Stimulated activated memory B cell treated with anti-CD40 and anti-IgM and Interleukin-4, amounts not matched to agents 10 μg/mL and 1 μg/mL and 100 μg/mL, for 72 hours (primary cell): ENCODE measurements around the gene SDK2.
A peak's percentile ranks its signal among the peaks of the same experiment; 100 is the strongest.

Experiments used
- ATAC-seq: fragments of 150-1000 bp; cut with Tn5 transposase; 2 replicates; pipeline ENCODE4 v1.10.0; 2021
- H3K27ac Mint-ChIP-seq: one replicate; pipeline ENCODE4 v1.8.0; 2022; ENCODE audit warnings: mild to moderate bottlenecking, mixed read lengths
- H3K27me3 Mint-ChIP-seq: one replicate; pipeline ENCODE4 v1.8.0; 2022; ENCODE audit warnings: mixed read lengths
- H3K36me3 Mint-ChIP-seq: one replicate; pipeline ENCODE4 v1.8.0; 2022; ENCODE audit warnings: mixed read lengths
- H3K4me1 Mint-ChIP-seq: one replicate; pipeline ENCODE4 v1.8.0; 2022; ENCODE audit warnings: mixed read lengths
- H3K4me3 Mint-ChIP-seq: one replicate; pipeline ENCODE4 v1.8.0; 2022; ENCODE audit warnings: mild to moderate bottlenecking, moderate library complexity, mixed read lengths
- H3K9me3 Mint-ChIP-seq: one replicate; pipeline ENCODE4 v1.8.0; 2022; ENCODE audit warnings: mixed read lengths

The SDK2 gene

GRCh38 chr17:73643852-73644144, 447 bp downstream of the SDK2 start:
- H3K36me3 Mint-ChIP-seq: no peaks in the 10 kb centered on the region
- no peaks in the 10 kb centered on the region for H3K9me3 Mint-ChIP-seq
- peak overlapping the region; percentile 81 for H3K4me3 Mint-ChIP-seq
- H3K27me3 Mint-ChIP-seq: no peaks in the 10 kb centered on the region
- peaks cover 39% of the 10 kb centered on the region for H3K4me1 Mint-ChIP-seq
- H3K27ac Mint-ChIP-seq: peak overlapping the region; percentile 65
- ATAC-seq: no peak

GRCh38 chr17:73643001-73643851, 1.0 kb downstream of the SDK2 start:
- H3K9me3 Mint-ChIP-seq: no peaks in the 10 kb centered on the region

GRCh38 chr17:73642659-73643000, 1.6 kb downstream of the SDK2 start:
- no peaks in the 10 kb centered on the region for H3K9me3 Mint-ChIP-seq
- H3K36me3 Mint-ChIP-seq: no peaks in the 10 kb centered on the region
- H3K27me3 Mint-ChIP-seq: no peaks in the 10 kb centered on the region
- peaks cover 39% of the 10 kb centered on the region for H3K4me1 Mint-ChIP-seq
- ATAC-seq: no peak
- H3K27ac Mint-ChIP-seq: peak overlapping the region; percentile 71
- peak overlapping the region; percentile 81 for H3K4me3 Mint-ChIP-seq

More at GRCh38 chr17:73643001-73643851, 1.0 kb downstream of the SDK2 start:
- Mint-ChIP-seq H3K4me3 (peak overlapping the region; percentile 81), H3K36me3 (no peaks in the 10 kb centered on the region), H3K27ac (peak overlapping the region; percentile 71), H3K27me3 (no peaks in the 10 kb centered on the region), H3K4me1 (peaks cover 39% of the 10 kb centered on the region)
- ATAC-seq: peak; percentile 68

GRCh38 chr17:73641826-73642600, 2.2 kb downstream of the SDK2 start:
- peak overlapping the region; percentile 56 for H3K27ac Mint-ChIP-seq
- H3K4me1 Mint-ChIP-seq: peaks cover 39% of the 10 kb centered on the region
- H3K9me3 Mint-ChIP-seq: no peaks in the 10 kb centered on the region
- no peak for ATAC-seq
- no peaks in the 10 kb centered on the region for H3K27me3 Mint-ChIP-seq
- peak overlapping the region; percentile 60 for H3K4me3 Mint-ChIP-seq
- H3K36me3 Mint-ChIP-seq: no peaks in the 10 kb centered on the region

DNA sequence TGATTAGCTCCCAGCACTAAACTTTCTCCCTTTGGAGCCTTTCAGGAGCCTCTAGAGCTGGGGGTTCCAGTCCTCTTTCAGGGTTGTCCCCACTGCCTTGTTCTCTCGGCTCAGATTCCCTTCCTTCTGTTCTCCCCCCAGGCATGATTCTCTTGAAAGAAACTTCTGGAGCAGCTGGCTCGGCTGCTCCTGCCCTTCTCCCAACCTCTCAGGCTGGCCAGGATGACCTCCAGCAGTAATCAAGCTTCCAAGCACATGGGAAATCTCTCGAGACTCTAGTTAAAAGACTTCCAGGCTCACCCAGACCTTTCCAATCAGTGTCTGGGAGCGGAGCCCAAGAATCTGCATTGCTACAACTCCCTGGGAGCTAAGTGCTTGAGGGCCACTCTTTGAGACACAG, 3.6 kb downstream of the SDK2 start:
- Mint-ChIP-seq H3K27ac (no peak overlapping the region), H3K4me3 (no peak overlapping the region), H3K4me1 (peaks cover 32% of the 10 kb centered on the region)

DNA sequence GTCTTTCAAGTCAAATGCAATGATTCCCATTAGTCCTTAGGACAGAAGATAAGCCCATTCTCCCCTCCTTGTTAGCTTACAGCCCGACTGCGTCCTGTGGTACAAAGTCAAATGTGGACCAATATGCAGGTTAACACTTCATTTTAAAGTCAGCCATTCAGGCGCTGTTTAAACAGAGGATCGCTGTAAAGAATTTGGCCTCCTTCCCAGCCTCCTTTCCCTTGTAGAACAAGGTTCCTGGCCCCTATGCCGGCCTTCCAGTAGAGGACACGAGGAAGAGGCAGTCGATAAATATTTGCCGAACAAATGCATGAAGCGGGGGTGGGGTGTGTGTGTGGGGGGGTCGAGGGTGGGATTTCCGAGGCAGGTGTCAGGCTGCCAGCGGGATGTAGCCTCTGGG, 4.3 kb downstream of the SDK2 start:
- Mint-ChIP-seq H3K4me1 (peaks cover 32% of the 10 kb centered on the region), H3K4me3 (no peak overlapping the region), H3K36me3 (no peaks in the 10 kb centered on the region), H3K9me3 (no peaks in the 10 kb centered on the region), H3K27ac (no peak overlapping the region), H3K27me3 (no peaks in the 10 kb centered on the region)
- ATAC-seq: no peak

More for the DNA sequence above, 3.6 kb downstream of the SDK2 start:
- H3K9me3 Mint-ChIP-seq: no peaks in the 10 kb centered on the region
- no peaks in the 10 kb centered on the region for H3K27me3 Mint-ChIP-seq
- ATAC-seq: no peak
- H3K36me3 Mint-ChIP-seq: no peaks in the 10 kb centered on the region

GRCh38 chr17:73639322-73639721, 4.9 kb downstream of the SDK2 start:
- Mint-ChIP-seq H3K4me3 (no peak overlapping the region), H3K27me3 (no peaks in the 10 kb centered on the region), H3K9me3 (no peaks in the 10 kb centered on the region), H3K27ac (no peak overlapping the region), H3K36me3 (no peaks in the 10 kb centered on the region), H3K4me1 (peaks cover 32% of the 10 kb centered on the region)
- no peak for ATAC-seq

DNA sequence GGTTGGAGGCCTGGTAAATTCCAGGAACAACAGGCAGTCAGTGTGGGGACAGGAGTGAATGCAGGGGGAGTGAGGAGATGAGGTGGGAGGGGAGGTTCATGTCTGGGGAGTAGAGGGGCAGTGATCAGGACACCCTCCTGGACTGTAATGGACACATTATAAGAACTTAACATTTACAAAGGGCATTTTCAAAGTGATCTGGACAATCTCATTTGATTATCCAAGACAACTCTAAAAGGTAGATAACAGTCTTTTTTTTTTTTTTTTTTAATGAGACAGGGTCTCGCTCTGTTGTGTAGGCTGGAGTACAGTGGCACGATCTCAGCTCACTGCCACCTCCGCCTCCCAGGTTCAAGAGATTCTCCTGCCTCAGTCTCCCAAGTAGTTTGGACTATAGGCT, 5.7 kb downstream of the SDK2 start:
- Mint-ChIP-seq H3K4me3 (no peak overlapping the region), H3K27me3 (no peaks in the 10 kb centered on the region), H3K36me3 (no peaks in the 10 kb centered on the region), H3K9me3 (no peaks in the 10 kb centered on the region), H3K27ac (no peak overlapping the region), H3K4me1 (peaks cover 26% of the 10 kb centered on the region)
- ATAC-seq: no peak

DNA sequence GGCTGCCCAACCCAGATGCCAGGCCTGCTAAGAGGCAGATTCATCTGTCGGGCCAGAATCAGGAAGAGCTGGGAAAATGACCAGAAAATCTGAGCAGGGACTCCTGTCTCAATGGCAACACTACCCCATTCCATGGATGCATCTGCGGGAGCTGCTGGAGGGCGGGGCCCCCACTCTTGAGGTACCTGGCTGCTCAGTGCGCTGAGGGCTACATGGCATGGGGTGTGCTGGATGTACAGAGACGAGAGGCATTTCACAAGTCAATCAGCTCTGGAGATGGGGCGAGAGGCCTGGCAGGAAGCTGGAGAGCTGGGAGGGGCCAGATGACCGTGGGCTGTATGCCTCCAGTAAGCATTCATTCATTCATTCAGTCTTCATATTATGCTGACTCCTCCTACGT, 6.4 kb downstream of the SDK2 start:
- H3K27me3 Mint-ChIP-seq: no peaks in the 10 kb centered on the region
- no peak overlapping the region for H3K4me3 Mint-ChIP-seq
- ATAC-seq: no peak
- no peaks in the 10 kb centered on the region for H3K36me3 Mint-ChIP-seq
- no peak overlapping the region for H3K27ac Mint-ChIP-seq
- no peaks in the 10 kb centered on the region for H3K9me3 Mint-ChIP-seq
- H3K4me1 Mint-ChIP-seq: peaks cover 22% of the 10 kb centered on the region

DNA sequence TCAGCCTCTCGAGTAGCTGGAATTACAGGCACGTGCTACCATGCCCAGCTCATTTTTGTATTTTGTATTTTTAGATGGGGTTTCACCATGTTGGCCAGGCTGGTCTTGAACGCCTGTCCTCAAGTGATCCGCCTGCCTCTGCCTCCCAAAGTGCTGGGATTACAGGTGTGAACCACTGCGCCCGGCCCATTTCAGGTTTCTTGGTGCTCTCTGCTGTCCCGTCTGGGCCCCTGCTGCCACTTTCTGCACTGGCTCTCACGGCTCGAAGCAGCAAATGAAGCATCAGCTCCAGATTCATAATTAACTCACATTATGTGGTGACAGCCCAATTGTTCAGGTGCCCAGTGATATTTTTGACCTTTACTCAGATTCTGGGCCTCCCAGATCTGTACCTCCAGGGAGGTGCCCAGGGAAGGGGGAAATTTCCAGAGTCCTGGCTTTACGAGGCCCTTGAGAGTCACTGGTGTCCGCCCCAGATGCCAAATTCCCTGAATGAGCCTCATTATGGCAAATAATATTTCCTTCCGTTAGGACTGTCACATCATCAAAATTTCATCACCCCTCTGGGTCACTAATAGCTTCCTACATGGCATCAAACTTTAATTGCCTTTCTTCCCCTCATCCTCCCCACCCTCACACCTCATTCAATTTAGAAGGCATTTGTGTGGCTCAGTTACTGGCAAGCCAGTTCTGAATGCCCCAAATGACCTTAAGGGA, 9.0 kb downstream of the SDK2 start:
- no peak overlapping the region for H3K27ac Mint-ChIP-seq
- H3K4me3 Mint-ChIP-seq: no peak overlapping the region
- no peaks in the 10 kb centered on the region for H3K27me3 Mint-ChIP-seq
- H3K4me1 Mint-ChIP-seq: peaks cover 6% of the 10 kb centered on the region
- no peaks in the 10 kb centered on the region for H3K9me3 Mint-ChIP-seq
- no peaks in the 10 kb centered on the region for H3K36me3 Mint-ChIP-seq
- ATAC-seq: no peak

GRCh38 chr17:73634629-73635028, 9.6 kb downstream of the SDK2 start:
- H3K4me1 Mint-ChIP-seq: peaks cover 6% of the 10 kb centered on the region
- no peak overlapping the region for H3K27ac Mint-ChIP-seq
- no peak overlapping the region for H3K4me3 Mint-ChIP-seq

DNA sequence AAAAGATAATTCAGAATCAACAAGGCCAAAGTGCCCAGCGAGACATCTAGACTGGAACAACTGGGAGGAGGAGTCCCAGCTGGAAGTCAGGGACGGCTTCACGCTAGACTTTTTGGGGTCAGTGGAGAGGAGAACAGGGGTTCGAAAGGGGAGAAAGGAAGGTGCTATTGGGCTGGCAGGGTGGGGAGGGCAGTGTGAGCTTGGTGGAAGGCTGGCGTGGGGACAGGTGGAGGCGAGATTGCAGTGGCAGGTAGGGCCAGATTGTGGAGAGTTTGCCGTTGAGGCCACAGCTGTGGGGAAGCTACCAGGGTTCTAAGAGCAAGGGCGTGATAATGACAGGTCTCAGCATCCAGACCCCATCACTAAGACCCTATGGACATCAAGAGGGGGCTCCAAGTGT, 10.5 kb downstream of the SDK2 start:
- no peak overlapping the region for H3K27ac Mint-ChIP-seq
- H3K4me3 Mint-ChIP-seq: no peak overlapping the region
- H3K36me3 Mint-ChIP-seq: no peaks in the 10 kb centered on the region
- H3K27me3 Mint-ChIP-seq: no peaks in the 10 kb centered on the region
- H3K9me3 Mint-ChIP-seq: no peaks in the 10 kb centered on the region
- ATAC-seq: no peak
- H3K4me1 Mint-ChIP-seq: peaks cover 10% of the 10 kb centered on the region

More at GRCh38 chr17:73634629-73635028, 9.6 kb downstream of the SDK2 start:
- Mint-ChIP-seq H3K27me3 (no peaks in the 10 kb centered on the region), H3K9me3 (no peaks in the 10 kb centered on the region), H3K36me3 (no peaks in the 10 kb centered on the region)
- no peak for ATAC-seq

DNA sequence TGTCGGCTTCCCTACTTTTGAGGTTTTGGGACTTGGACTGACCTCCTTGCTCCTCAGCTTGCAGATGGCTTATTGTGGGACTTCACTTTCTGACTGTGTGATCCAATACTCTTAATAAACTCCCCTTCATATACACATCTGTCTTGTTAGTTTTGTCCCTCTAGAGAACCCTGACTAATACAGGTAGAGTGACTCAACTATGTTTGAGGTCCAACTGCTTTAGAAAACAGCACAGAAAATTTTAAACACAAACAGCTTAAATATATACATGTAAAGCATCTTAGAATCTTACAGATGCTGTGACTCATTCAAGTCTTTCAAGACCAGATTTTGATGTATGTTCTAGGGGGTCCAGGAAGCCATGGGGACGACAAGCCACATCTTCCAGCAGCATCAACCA, 11.7 kb downstream of the SDK2 start:
- H3K4me1 Mint-ChIP-seq: peaks cover 12% of the 10 kb centered on the region
- no peaks in the 10 kb centered on the region for H3K36me3 Mint-ChIP-seq
- no peak overlapping the region for H3K4me3 Mint-ChIP-seq
- no peaks in the 10 kb centered on the region for H3K9me3 Mint-ChIP-seq
- H3K27me3 Mint-ChIP-seq: no peaks in the 10 kb centered on the region
- H3K27ac Mint-ChIP-seq: no peak overlapping the region
- no peak for ATAC-seq

- no peaks in the 10 kb centered on the region for H3K27me3 Mint-ChIP-seq
- H3K4me3 Mint-ChIP-seq: no peak overlapping the region
- peaks cover 12% of the 10 kb centered on the region for H3K4me1 Mint-ChIP-seq
- H3K36me3 Mint-ChIP-seq: no peaks in the 10 kb centered on the region
- no peaks in the 10 kb centered on the region for H3K9me3 Mint-ChIP-seq
- ATAC-seq: no peak
- no peak overlapping the region for H3K27ac Mint-ChIP-seq
Measured at GRCh38 chr17:73630965-73631595, 13.2 kb downstream of the SDK2 start.

- Mint-ChIP-seq H3K9me3 (no peaks in the 10 kb centered on the region), H3K27ac (no peak overlapping the region), H3K4me3 (no peak overlapping the region), H3K36me3 (no peaks in the 10 kb centered on the region), H3K27me3 (no peaks in the 10 kb centered on the region), H3K4me1 (peaks cover 12% of the 10 kb centered on the region)
- no peak for ATAC-seq
Measured at GRCh38 chr17:73630531-73630930, 13.7 kb downstream of the SDK2 start.
